Transverse colon (tissue), 4 donors: ENCODE measurements around the gene HDAC9. TPM values are rescaled to one million over a fixed set of nuclear protein-coding genes. Genes with fewer than 3 reads are reported as not detected.

Experiments used
- DNase-seq: peaks from one replicate; pipeline ENCODE4 v3.0.0-alpha.2; 2019
- H3K27ac ChIP-seq, 4 donors: fragments of 200-600 bp; sonication (generic); 2 replicates each; pipeline ENCODE4 v1.5.1; 2016 to 2018; ENCODE audit warnings: inconsistent platforms in 4 of 4
- H3K27me3 ChIP-seq: fragments of 200-600 bp; sonication (generic); 2 replicates; pipeline ENCODE4 v1.5.1; 2017; ENCODE audit warnings: inconsistent platforms
- H3K36me3 ChIP-seq, 4 donors: fragments of 200-600 bp; sonication (generic); 2 replicates each; pipeline ENCODE4 v1.5.1; 2017 to 2019; ENCODE audit warnings: inconsistent platforms in 4 of 4
- H3K4me1 ChIP-seq, 4 donors: fragments of 200-600 bp; sonication (generic); 2 replicates each; pipeline ENCODE4 v1.5.1; 2017 to 2020; ENCODE audit warnings: inconsistent platforms in 4 of 4
- H3K4me3 ChIP-seq, 4 donors: fragments of 200-600 bp; sonication (generic); 1 replicate in 1 of 4; 2 replicates in 3 of 4; pipeline versions ENCODE4 v1.5.1 to v1.6.1; 2017 to 2019; ENCODE audit warnings: inconsistent platforms in 4 of 4
- H3K9me3 ChIP-seq, 2 donors: fragments of 200-600 bp; sonication (generic); 2 replicates each; pipeline ENCODE4 v1.5.1; 2017 to 2019; ENCODE audit warnings: inconsistent platforms in 2 of 2
- EP300 ChIP-seq: sonication (generic); formaldehyde crosslinking; IDR thresholded peaks from one replicate; pipeline ENCODE4 v1.6.1; 2017; ENCODE audit warnings: antibody characterized with exemption, low read depth
- POLR2A ChIP-seq: fragments of 450-650 bp; IDR thresholded peaks from one replicate; pipeline ENCODE4 v1.6.1; 2016; ENCODE audit warnings: antibody characterized with exemption, mild to moderate bottlenecking, moderate library complexity
- POLR2AphosphoS5 ChIP-seq, 3 donors: sonication (generic); formaldehyde crosslinking; IDR thresholded peaks; one replicate each; pipeline ENCODE4 v1.6.1; 2016; ENCODE audit warnings: antibody characterized with exemption in 3 of 3
- WGBS, 2 donors: methylation state at CpG; one replicate each; pipeline ENCODE4 v1.1.5; 2018; ENCODE audit warnings: low coverage in 1 of 2; 5-methylcytosine and 5-hydroxymethylcytosine counted together
- in situ Hi-C, 4 donors: fragments of 200-750 bp; cut with MboI; loops; one replicate each; pipeline versions ENCODE4 v1.15.0 to v1.15.1; 2017; ENCODE audit warnings: low sequenced_read_pairs in 3 of 4, low pct_ligation_motif_present in 1 of 4, low pct_unique_long_range_greater_than_20kb in 1 of 4
- intact Hi-C: fragments of 100-400 bp; cut with DNase I; formaldehyde crosslinking; loops from one replicate; pipeline ENCODE4 v1.15.1; 2023; ENCODE audit warnings: low total_unique reads
- total RNA-seq, 4 donors: library from RNA; depleted of rRNA; stranded (reverse); fragments of >200 nt; gene quantifications; one replicate each; pipeline ENCODE4 v1.1.0, GENCODE V29; 2016
- TF ChIP-seq, protein P1 (sequence below), 5 experiments: fragments of 200-600 bp in 3 of 5; fragments of 450-650 bp in 2 of 5; sonication (generic) in 3 of 5; IDR thresholded peaks; 1 replicate in 2 of 5; 2 replicates in 3 of 5; pipeline ENCODE4 v1.5.1; 2016 to 2017; ENCODE audit warnings: antibody characterized with exemption in 5 of 5, inconsistent platforms in 3 of 5, mild to moderate bottlenecking in 2 of 5, moderate library complexity in 1 of 5

Gene HDAC9
- total RNA-seq, 4 donors from 2014 or later = 6.0 to 47.5 (median 33.7) TPM

GRCh38 chr7:18577096-18577771 is 81.7 kb downstream of the HDAC9 start:
- Histone ChIP-seq H3K4me3 (no peak overlapping the region), H3K4me1 (peaks cover 0 to 13% (median 0%) of the 10 kb centered on the region in 4 donors), H3K27me3 (no peaks in the 10 kb centered on the region), H3K27ac (peak overlapping the region; percentile 68 to 84 (median 75)), H3K36me3 (no peaks in the 10 kb centered on the region), H3K9me3 (no peaks in the 10 kb centered on the region)
- DNase-seq = peak; percentile 38
- peak; percentile 13 for TF ChIP-seq POLR2A
- TF ChIP-seq POLR2AphosphoS5 (IDR thresholded peaks at IDR 0.05) = peak in 1 of 3 donors; percentile 23
- TF ChIP-seq EP300 = no peak
- WGBS, 2 donors = 29 to 39% methylated on average over 2 of the region's 2 CpGs
- intact Hi-C loops (loop anchor here (10.0 kb wide), 1 partner anchor 222 kb away; no protein-coding TSS in a partner anchor), in situ Hi-C loops (loop anchor here in 2 of 4 donors (10.0 to 25.0 kb wide), 2 partner anchors 215 to 222 kb away; no protein-coding TSS in a partner anchor)

GRCh38 chr7:18579698-18580097 is 84.1 kb downstream of the HDAC9 start:
- no peak for DNase-seq
- intact Hi-C loops = loop anchor here (10.0 kb wide), 1 partner anchor 225 kb away; no protein-coding TSS in a partner anchor

GRCh38 chr7:18580950-18581349 is 85.4 kb downstream of the HDAC9 start:
- H3K4me1 ChIP-seq = peaks cover 0 to 13% (median 0%) of the 10 kb centered on the region in 4 donors
- intact Hi-C loops (no loop called here), in situ Hi-C loops (loop anchor here in 1 of 4 donors (25.0 kb wide), 1 partner anchor 219 kb away; no protein-coding TSS in a partner anchor)
- H3K4me3 ChIP-seq = no peak overlapping the region
- no peaks in the 10 kb centered on the region for H3K36me3 ChIP-seq
- H3K9me3 ChIP-seq = no peaks in the 10 kb centered on the region
- H3K27me3 ChIP-seq = no peaks in the 10 kb centered on the region
- DNase-seq = no peak
- no peak for TF ChIP-seq POLR2A
- TF ChIP-seq, protein P1, sequence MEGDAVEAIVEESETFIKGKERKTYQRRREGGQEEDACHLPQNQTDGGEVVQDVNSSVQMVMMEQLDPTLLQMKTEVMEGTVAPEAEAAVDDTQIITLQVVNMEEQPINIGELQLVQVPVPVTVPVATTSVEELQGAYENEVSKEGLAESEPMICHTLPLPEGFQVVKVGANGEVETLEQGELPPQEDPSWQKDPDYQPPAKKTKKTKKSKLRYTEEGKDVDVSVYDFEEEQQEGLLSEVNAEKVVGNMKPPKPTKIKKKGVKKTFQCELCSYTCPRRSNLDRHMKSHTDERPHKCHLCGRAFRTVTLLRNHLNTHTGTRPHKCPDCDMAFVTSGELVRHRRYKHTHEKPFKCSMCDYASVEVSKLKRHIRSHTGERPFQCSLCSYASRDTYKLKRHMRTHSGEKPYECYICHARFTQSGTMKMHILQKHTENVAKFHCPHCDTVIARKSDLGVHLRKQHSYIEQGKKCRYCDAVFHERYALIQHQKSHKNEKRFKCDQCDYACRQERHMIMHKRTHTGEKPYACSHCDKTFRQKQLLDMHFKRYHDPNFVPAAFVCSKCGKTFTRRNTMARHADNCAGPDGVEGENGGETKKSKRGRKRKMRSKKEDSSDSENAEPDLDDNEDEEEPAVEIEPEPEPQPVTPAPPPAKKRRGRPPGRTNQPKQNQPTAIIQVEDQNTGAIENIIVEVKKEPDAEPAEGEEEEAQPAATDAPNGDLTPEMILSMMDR (IDR thresholded peaks at IDR 0.05) = no peak
- no peak for TF ChIP-seq EP300
- no peak for TF ChIP-seq POLR2AphosphoS5 (IDR thresholded peaks at IDR 0.05)
- no peak overlapping the region for H3K27ac ChIP-seq
- WGBS, 2 donors = 71% methylated on average over 1 of the region's 1 CpG

More at GRCh38 chr7:18579698-18580097, 84.1 kb downstream of the HDAC9 start:
- TF ChIP-seq, protein P1 (IDR thresholded peaks at IDR 0.05) = no peak
- TF ChIP-seq EP300 (no peak), POLR2A (no peak), POLR2AphosphoS5 (IDR thresholded peaks at IDR 0.05) (no peak)
- no peaks in the 10 kb centered on the region for H3K27me3 ChIP-seq
- in situ Hi-C loops = loop anchor here in 2 of 4 donors (10.0 to 25.0 kb wide), 2 partner anchors 217 to 225 kb away; no protein-coding TSS in a partner anchor
- WGBS, 2 donors = 83 to 92% methylated on average over 4 of the region's 4 CpGs
- no peaks in the 10 kb centered on the region for H3K36me3 ChIP-seq
- H3K4me3 ChIP-seq = no peak overlapping the region
- H3K27ac ChIP-seq = no peak overlapping the region
- peaks cover 0 to 13% (median 0%) of the 10 kb centered on the region in 4 donors for H3K4me1 ChIP-seq
- H3K9me3 ChIP-seq = no peaks in the 10 kb centered on the region

- intact Hi-C loops (no loop called here), in situ Hi-C loops (loop anchor here in 1 of 4 donors (25.0 kb wide), 1 partner anchor 221 kb away; no protein-coding TSS in a partner anchor)
- H3K4me1 ChIP-seq = no peaks in the 10 kb centered on the region
- H3K9me3 ChIP-seq = no peaks in the 10 kb centered on the region
- H3K27ac ChIP-seq = no peak overlapping the region
- no peaks in the 10 kb centered on the region for H3K27me3 ChIP-seq
- TF ChIP-seq POLR2AphosphoS5 (IDR thresholded peaks at IDR 0.05) (no peak), POLR2A (no peak)
- TF ChIP-seq, protein P1 (IDR thresholded peaks at IDR 0.05) = no peak
- H3K4me3 ChIP-seq = no peak overlapping the region
- DNase-seq = no peak
- no peaks in the 10 kb centered on the region for H3K36me3 ChIP-seq
- WGBS, 2 donors = 69 to 71% methylated on average over 2 of the region's 2 CpGs
Measured at GRCh38 chr7:18583305-18583704, 87.8 kb downstream of the HDAC9 start.
